ENCODE results near the gene ABHD8.

ABHD8 gene

DNA sequence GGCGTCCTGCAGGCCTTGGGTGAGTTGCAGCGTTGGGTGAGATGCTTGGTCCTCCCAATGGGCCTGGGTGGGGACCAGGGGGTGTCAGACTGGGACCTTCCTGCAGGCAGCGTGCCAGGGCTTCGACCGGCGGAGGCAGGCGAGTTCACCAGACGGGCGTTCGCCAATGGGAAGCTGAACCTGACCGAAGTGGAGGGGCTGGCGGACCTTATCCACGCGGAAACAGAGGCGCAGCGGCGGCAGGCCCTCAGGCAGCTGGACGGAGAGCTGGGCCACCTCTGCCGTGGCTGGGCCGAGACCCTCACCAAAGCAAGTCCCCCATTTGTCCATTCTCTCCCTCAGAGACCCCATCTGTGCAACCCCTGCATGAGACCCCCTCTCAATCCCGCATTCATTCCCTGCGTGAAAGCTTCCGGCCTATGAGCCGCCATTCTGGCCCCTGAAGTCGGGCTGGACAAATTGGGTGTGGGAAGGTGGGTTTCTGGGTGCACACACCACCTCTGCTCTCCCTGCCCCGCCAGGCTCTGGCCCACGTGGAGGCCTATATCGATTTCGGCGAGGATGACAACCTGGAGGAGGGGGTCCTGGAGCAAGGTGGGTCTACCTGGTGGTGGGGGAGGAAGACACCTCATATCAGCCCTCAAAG, 35.3 kb upstream of the ABHD8 start:
- Histone ChIP-seq H3K4me1 (ENCODE audit: insufficient read depth, low read length, poor library complexity, severe bottlenecking) (peaks cover 27% of the 10 kb centered on the region), H3K4me2 (ENCODE audit: low read depth, low read length, poor library complexity, severe bottlenecking) (peak overlapping the region; percentile 64), H4K20me1 (ENCODE audit: insufficient read depth, low read length, poor library complexity, severe bottlenecking) (peaks cover 6% of the 10 kb centered on the region), H3K4me3 (ENCODE audit: low read length, poor library complexity, severe bottlenecking) (peak overlapping the region; percentile 87), H2AFZ (ENCODE audit: low read length) (no peak overlapping the region), H3K9me2 (replicated peaks; ENCODE audit: low read depth, low read length) (no peaks in the 10 kb centered on the region), H3K27me3 (ENCODE audit: insufficient read depth, low read length, poor library complexity, severe bottlenecking) (no peaks in the 10 kb centered on the region), H3K9ac (ENCODE audit: low read depth, low read length, poor library complexity, severe bottlenecking) (peak overlapping the region; percentile 85), H3K79me2 (ENCODE audit: insufficient read depth, low read length) (peaks cover 19% of the 10 kb centered on the region; the same call in 1 of the 2 replicates), H3K36me3 (ENCODE audit: insufficient read depth, low read length) (0 out of 2 replicates have a peak, but pooled peaks cover 3% of the 10 kb centered on the region), H3K9me3 (ENCODE audit: insufficient read depth, low read depth, low read length) (no peaks in the 10 kb centered on the region), H3F3A (ENCODE audit: low read depth) (peaks cover 6% of the 10 kb centered on the region; the same call in 1 of the 2 replicates)
- TF ChIP-seq CTCF (conservative IDR thresholded peaks at IDR 0.05; ENCODE audit: low read length) (no peak), EZH2phosphoT487 (IDR thresholded peaks at IDR 0.05; ENCODE audit: borderline replicate concordance) (no peak)

DNA sequence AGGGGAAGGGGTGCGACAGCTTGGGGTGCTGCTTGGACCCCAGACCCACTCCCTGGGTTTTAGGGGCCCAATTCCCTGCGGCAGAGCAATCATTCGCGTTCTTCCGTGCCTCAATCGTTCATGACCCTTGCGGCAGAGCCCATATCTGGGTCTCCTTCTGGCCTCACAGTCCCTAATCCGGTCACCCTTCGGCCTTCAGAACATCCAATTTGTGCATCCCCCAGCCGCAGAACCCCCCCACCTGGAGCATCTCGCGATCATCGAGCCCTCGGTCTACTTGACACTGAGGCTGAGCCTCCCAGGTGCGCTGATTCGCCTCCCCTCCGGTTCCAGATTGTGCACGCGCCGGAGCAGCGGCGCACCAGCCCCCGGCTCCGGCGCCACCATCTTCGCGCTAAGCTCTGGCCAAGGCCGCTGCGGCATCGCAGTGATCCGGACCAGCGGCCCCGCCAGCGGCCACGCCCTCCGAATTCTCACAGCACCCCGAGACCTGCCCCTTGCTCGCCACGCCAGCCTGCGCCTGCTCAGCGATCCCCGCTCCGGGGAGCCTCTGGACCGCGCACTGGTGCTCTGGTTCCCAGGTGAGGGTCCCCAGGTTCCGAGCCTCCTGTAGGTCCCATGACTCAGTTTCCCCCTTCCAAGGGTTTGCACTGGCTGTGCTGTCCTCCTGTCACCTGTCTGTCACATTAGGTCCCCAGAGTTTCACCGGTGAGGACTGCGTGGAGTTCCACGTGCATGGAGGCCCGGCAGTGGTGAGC, 34.6 kb upstream of the ABHD8 start:
- H3F3A ChIP-seq (ENCODE audit: low read depth): peaks cover 6% of the 10 kb centered on the region; the same call in 1 of the 2 replicates
- no peak for TF ChIP-seq CTCF (conservative IDR thresholded peaks at IDR 0.05; ENCODE audit: low read length)
- TF ChIP-seq EZH2phosphoT487 (IDR thresholded peaks at IDR 0.05; ENCODE audit: borderline replicate concordance): no peak
- peaks cover 19% of the 10 kb centered on the region; the same call in 1 of the 2 replicates for H3K79me2 ChIP-seq (ENCODE audit: insufficient read depth, low read length)
- no peaks in the 10 kb centered on the region for H3K9me2 ChIP-seq (replicated peaks; ENCODE audit: low read depth, low read length)
- peak overlapping the region; percentile 85 for H3K9ac ChIP-seq (ENCODE audit: low read depth, low read length, poor library complexity, severe bottlenecking)
- peak overlapping the region; percentile 64 for H3K4me2 ChIP-seq (ENCODE audit: low read depth, low read length, poor library complexity, severe bottlenecking)
- peaks cover 6% of the 10 kb centered on the region for H4K20me1 ChIP-seq (ENCODE audit: insufficient read depth, low read length, poor library complexity, severe bottlenecking)
- no peaks in the 10 kb centered on the region for H3K27me3 ChIP-seq (ENCODE audit: insufficient read depth, low read length, poor library complexity, severe bottlenecking)
- 0 out of 2 replicates have a peak, but pooled peaks cover 3% of the 10 kb centered on the region for H3K36me3 ChIP-seq (ENCODE audit: insufficient read depth, low read length)
- H3K4me1 ChIP-seq (ENCODE audit: insufficient read depth, low read length, poor library complexity, severe bottlenecking): peaks cover 27% of the 10 kb centered on the region
- H3K9me3 ChIP-seq (ENCODE audit: insufficient read depth, low read depth, low read length): no peaks in the 10 kb centered on the region
- peak overlapping the region; percentile 94 for H2AFZ ChIP-seq (ENCODE audit: low read length)
- peak overlapping the region; percentile 87 for H3K4me3 ChIP-seq (ENCODE audit: low read length, poor library complexity, severe bottlenecking)

GRCh38 chr19:17336872-17337674, 33.8 kb upstream of the ABHD8 start, which contains the start of gene GTPBP3:
GTPBP3 (plus strand) TSS chr19:17337553; CDS start chr19:17337612, 59 bp downstream.
- Histone ChIP-seq H3K9me2 (replicated peaks; ENCODE audit: low read depth, low read length) (no peaks in the 10 kb centered on the region), H3K4me3 (ENCODE audit: low read length, poor library complexity, severe bottlenecking) (peak within 1 kb of the TSS; percentile 87), H3K9me3 (ENCODE audit: insufficient read depth, low read depth, low read length) (no peaks in the 10 kb centered on the region), H2AFZ (ENCODE audit: low read length) (peak within 1 kb of the TSS; percentile 94), H4K20me1 (ENCODE audit: insufficient read depth, low read length, poor library complexity, severe bottlenecking) (peaks cover 6% of the 10 kb centered on the region), H3K9ac (ENCODE audit: low read depth, low read length, poor library complexity, severe bottlenecking) (peak within 1 kb of the TSS; percentile 85), H3K79me2 (ENCODE audit: insufficient read depth, low read length) (peaks cover 19% of the 10 kb centered on the region; the same call in 1 of the 2 replicates), H3K27me3 (ENCODE audit: insufficient read depth, low read length, poor library complexity, severe bottlenecking) (no peaks in the 10 kb centered on the region), H3K4me2 (ENCODE audit: low read depth, low read length, poor library complexity, severe bottlenecking) (peak within 1 kb of the TSS; percentile 64), H3F3A (ENCODE audit: low read depth) (peaks cover 6% of the 10 kb centered on the region; the same call in 1 of the 2 replicates), H3K36me3 (ENCODE audit: insufficient read depth, low read length) (0 out of 2 replicates have a peak, but pooled peaks cover 3% of the 10 kb centered on the region), H3K4me1 (ENCODE audit: insufficient read depth, low read length, poor library complexity, severe bottlenecking) (peaks cover 27% of the 10 kb centered on the region)
- TF ChIP-seq EZH2phosphoT487 (IDR thresholded peaks at IDR 0.05; ENCODE audit: borderline replicate concordance): no peak
- no peak for TF ChIP-seq CTCF (conservative IDR thresholded peaks at IDR 0.05; ENCODE audit: low read length)

Data from Loucy (cell line).